ENCODE data around the gene RPLP2.

DNA sequence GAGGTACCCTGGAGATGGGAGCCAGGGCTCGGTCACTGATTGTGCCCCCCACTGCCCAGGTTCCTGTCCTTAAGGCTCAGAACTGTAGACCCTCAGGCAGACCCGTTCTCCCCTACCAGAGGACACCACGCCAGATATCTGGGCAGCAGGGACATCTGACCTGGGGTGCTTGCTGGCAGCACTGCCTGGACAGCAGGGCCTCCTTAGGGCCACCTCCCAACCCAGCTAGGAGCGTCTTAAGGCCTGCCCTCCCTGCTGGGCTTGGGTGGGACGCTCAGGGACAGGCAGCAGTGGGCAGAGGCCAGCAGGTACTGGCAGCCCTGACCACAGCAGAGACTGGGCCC lies 29.5 kb downstream of the RPLP2 start:
- TF ChIP-seq, protein P1, sequence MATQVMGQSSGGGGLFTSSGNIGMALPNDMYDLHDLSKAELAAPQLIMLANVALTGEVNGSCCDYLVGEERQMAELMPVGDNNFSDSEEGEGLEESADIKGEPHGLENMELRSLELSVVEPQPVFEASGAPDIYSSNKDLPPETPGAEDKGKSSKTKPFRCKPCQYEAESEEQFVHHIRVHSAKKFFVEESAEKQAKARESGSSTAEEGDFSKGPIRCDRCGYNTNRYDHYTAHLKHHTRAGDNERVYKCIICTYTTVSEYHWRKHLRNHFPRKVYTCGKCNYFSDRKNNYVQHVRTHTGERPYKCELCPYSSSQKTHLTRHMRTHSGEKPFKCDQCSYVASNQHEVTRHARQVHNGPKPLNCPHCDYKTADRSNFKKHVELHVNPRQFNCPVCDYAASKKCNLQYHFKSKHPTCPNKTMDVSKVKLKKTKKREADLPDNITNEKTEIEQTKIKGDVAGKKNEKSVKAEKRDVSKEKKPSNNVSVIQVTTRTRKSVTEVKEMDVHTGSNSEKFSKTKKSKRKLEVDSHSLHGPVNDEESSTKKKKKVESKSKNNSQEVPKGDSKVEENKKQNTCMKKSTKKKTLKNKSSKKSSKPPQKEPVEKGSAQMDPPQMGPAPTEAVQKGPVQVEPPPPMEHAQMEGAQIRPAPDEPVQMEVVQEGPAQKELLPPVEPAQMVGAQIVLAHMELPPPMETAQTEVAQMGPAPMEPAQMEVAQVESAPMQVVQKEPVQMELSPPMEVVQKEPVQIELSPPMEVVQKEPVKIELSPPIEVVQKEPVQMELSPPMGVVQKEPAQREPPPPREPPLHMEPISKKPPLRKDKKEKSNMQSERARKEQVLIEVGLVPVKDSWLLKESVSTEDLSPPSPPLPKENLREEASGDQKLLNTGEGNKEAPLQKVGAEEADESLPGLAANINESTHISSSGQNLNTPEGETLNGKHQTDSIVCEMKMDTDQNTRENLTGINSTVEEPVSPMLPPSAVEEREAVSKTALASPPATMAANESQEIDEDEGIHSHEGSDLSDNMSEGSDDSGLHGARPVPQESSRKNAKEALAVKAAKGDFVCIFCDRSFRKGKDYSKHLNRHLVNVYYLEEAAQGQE (IDR thresholded peaks at IDR 0.05; ENCODE audit: insufficient read depth in 1 of 2, low read depth in 2 of 2, low read length in 1 of 2) = no peak
- TF ChIP-seq, protein P2, sequence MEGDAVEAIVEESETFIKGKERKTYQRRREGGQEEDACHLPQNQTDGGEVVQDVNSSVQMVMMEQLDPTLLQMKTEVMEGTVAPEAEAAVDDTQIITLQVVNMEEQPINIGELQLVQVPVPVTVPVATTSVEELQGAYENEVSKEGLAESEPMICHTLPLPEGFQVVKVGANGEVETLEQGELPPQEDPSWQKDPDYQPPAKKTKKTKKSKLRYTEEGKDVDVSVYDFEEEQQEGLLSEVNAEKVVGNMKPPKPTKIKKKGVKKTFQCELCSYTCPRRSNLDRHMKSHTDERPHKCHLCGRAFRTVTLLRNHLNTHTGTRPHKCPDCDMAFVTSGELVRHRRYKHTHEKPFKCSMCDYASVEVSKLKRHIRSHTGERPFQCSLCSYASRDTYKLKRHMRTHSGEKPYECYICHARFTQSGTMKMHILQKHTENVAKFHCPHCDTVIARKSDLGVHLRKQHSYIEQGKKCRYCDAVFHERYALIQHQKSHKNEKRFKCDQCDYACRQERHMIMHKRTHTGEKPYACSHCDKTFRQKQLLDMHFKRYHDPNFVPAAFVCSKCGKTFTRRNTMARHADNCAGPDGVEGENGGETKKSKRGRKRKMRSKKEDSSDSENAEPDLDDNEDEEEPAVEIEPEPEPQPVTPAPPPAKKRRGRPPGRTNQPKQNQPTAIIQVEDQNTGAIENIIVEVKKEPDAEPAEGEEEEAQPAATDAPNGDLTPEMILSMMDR (IDR thresholded peaks at IDR 0.05) = no peak
- TF ChIP-seq POLR2AphosphoS5 (IDR thresholded peaks at IDR 0.05; ENCODE audit: low read depth, low read length) (peak; percentile 89), TCF7L2 (IDR thresholded peaks at IDR 0.05; ENCODE audit: low read depth, low read length) (no peak), SIN3A (IDR thresholded peaks at IDR 0.05; ENCODE audit: borderline replicate concordance, insufficient read depth, low read depth, low read length) (peak; percentile 86)
